Panc1 (cell line): ENCODE measurements around the gene ZNF292.

Source experiments
- POLR2AphosphoS5 ChIP-seq: IDR thresholded peaks from 2 replicates; pipeline ENCODE4 v1.6.1; 2012; ENCODE audit warnings: mild to moderate bottlenecking, low read depth, low read length, moderate library complexity
- TCF7L2 ChIP-seq: IDR thresholded peaks from 2 replicates; pipeline ENCODE4 v1.6.1; 2011; ENCODE audit warnings: mild to moderate bottlenecking, low read depth, low read length, inconsistent platforms
- TF ChIP-seq, protein P1 (sequence below): fragments of 450-650 bp; IDR thresholded peaks from 2 replicates; pipeline ENCODE4 v1.5.1; 2017; ENCODE audit warnings: mild to moderate bottlenecking
- TF ChIP-seq, protein P2 (sequence below), 2 experiments: IDR thresholded peaks; 2 replicates each; pipeline ENCODE4 v1.6.1; 2011 to 2012; ENCODE audit warnings: low read depth in 2 of 2, control low read depth in 1 of 2, low read length in 1 of 2, mild to moderate bottlenecking in 1 of 2, moderate library complexity in 1 of 2; ENCODE audit not compliant: insufficient read depth in 1 of 2

DNA sequence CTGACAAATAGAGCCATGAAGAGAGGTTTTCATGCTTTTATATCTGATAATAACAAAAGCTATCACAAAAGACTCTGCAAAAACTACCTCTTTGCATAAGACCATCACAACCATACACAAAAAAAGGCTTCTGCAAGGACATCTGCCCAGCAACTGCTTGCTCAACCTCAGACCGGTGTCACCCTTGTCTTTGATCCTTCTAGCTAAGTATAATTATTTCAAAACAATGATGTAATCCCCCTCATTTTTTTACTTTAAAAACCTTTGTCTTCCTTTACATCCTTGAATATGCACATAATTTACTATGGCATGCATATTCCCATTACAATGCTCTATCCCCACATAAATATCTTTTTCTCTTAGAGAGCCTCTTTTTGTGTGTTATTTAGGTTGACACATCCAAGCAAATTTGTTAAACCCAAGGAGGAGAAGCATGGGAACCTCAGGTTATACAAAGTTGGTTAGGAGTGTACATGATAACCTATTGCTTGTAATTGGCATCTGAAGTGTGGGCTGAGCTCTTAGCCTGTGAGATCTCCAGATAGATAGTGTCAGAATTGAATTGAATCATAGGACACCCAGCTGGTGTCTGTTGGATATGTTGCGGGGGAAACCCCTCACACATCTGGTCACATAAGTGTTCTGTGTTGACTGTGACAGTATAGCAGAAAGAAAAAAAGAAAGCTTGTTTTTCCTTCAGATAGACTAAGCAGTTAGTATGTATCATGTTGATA, 39.8 kb upstream of the ZNF292 start:
- TF ChIP-seq, protein P1, sequence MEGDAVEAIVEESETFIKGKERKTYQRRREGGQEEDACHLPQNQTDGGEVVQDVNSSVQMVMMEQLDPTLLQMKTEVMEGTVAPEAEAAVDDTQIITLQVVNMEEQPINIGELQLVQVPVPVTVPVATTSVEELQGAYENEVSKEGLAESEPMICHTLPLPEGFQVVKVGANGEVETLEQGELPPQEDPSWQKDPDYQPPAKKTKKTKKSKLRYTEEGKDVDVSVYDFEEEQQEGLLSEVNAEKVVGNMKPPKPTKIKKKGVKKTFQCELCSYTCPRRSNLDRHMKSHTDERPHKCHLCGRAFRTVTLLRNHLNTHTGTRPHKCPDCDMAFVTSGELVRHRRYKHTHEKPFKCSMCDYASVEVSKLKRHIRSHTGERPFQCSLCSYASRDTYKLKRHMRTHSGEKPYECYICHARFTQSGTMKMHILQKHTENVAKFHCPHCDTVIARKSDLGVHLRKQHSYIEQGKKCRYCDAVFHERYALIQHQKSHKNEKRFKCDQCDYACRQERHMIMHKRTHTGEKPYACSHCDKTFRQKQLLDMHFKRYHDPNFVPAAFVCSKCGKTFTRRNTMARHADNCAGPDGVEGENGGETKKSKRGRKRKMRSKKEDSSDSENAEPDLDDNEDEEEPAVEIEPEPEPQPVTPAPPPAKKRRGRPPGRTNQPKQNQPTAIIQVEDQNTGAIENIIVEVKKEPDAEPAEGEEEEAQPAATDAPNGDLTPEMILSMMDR, result no peak
- TF ChIP-seq POLR2AphosphoS5, result no peak
- TF ChIP-seq TCF7L2, result no peak
- TF ChIP-seq, protein P2, sequence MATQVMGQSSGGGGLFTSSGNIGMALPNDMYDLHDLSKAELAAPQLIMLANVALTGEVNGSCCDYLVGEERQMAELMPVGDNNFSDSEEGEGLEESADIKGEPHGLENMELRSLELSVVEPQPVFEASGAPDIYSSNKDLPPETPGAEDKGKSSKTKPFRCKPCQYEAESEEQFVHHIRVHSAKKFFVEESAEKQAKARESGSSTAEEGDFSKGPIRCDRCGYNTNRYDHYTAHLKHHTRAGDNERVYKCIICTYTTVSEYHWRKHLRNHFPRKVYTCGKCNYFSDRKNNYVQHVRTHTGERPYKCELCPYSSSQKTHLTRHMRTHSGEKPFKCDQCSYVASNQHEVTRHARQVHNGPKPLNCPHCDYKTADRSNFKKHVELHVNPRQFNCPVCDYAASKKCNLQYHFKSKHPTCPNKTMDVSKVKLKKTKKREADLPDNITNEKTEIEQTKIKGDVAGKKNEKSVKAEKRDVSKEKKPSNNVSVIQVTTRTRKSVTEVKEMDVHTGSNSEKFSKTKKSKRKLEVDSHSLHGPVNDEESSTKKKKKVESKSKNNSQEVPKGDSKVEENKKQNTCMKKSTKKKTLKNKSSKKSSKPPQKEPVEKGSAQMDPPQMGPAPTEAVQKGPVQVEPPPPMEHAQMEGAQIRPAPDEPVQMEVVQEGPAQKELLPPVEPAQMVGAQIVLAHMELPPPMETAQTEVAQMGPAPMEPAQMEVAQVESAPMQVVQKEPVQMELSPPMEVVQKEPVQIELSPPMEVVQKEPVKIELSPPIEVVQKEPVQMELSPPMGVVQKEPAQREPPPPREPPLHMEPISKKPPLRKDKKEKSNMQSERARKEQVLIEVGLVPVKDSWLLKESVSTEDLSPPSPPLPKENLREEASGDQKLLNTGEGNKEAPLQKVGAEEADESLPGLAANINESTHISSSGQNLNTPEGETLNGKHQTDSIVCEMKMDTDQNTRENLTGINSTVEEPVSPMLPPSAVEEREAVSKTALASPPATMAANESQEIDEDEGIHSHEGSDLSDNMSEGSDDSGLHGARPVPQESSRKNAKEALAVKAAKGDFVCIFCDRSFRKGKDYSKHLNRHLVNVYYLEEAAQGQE (IDR thresholded peaks at IDR 0.05; ENCODE audit: insufficient read depth in 1 of 2, low read depth in 2 of 2, low read length in 1 of 2), result no peak
